CD1c-positive myeloid dendritic cell (primary cell): ENCODE measurements around the gene CELA3B.
"Not testable (repeated sequence)": the region's sequence is repeated elsewhere in the genome, so short reads cannot be mapped to it uniquely, and the experiment has no call there.

Experiments
- DNase-seq: peaks from one replicate; pipeline ENCODE4 v3.0.0-alpha.2; 2016; ENCODE audit errors: extremely low spot score

The CELA3B gene

DNA sequence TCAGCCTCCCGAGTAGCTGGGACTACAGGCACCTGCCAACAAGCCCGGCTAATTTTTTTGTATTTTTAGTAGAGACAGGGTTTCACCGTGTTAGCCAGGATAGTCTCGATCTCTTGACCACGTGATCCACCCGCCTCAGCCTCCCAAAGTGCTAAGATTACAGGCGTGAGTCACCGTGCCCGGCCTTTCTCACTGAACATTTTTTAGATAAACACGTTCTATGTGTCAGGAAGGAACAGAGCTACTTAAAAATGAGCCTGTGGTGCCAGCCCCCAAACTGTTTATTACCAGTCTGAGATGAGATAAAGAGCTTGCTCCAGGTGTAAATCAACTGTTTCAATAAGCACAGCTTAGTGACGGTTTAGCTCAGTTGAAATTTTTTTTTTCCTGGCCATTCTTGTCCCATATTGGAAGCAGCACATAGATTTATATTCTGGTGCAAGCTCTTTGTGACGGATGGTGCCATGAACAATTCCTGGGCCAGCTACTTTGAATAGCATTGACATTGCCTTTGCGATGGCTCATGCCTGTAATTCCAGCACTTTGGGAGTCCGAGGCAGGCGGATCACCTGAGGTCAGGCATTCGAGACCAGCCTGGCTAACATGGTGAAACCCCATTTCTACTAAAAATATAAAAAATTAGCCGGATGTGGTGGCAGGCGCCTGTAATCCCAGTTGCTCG, 33.7 kb upstream of the CELA3B start:
- DNase-seq, result not testable (repeated sequence)

DNA sequence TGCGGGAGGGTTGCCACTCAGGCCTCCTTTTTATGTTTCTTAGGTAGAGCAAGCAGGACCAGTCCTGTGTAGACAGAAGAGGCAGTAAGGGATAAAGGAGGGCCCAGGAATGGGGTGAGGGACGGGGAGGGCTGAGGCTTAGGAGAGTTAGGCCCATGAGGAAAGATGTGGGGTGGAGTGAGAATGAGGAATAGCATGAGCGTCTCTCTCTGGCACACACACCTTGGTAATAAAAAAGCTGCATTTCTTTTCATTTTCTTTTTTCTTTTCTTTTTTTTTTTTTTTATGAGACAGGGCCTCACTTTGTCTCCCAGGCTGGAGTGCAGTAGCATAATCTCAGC, 32.1 kb upstream of the CELA3B start:
- no peak for DNase-seq

DNA sequence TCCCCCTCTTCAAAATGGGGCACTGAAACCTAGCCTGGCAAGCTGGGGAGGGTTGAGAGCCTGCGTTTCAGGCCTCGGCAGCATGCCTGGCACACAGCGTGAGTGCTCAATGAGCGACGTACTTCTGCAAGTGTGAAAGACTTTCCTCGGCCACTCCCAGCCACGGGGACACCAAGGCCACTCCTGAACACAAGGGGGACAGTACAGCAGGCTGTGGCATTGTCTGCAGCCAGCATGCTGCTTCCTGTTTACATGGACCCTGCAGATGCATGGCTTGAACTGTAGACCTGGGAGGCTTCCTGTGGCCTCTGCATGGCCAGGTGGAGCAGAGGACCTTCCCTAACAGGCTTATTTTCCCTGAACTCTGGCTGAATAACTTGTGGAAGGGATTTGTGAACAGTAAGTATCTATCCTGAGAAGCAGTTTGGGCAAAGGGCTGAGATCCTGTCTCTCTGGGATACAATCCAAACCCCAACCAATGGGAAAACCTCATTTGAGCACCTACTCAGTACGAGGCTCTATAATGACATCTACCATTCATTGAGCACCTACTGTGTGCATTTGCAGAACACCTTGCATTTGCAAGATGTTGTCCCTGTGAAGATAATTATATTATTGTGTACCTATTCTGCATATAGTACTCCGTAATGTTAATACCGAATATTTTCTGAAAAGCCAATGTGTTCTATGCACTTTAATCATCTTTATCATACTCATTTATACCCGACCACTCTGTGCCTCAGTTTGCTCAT, 29.8 kb upstream of the CELA3B start:
- DNase-seq, result no peak

DNA sequence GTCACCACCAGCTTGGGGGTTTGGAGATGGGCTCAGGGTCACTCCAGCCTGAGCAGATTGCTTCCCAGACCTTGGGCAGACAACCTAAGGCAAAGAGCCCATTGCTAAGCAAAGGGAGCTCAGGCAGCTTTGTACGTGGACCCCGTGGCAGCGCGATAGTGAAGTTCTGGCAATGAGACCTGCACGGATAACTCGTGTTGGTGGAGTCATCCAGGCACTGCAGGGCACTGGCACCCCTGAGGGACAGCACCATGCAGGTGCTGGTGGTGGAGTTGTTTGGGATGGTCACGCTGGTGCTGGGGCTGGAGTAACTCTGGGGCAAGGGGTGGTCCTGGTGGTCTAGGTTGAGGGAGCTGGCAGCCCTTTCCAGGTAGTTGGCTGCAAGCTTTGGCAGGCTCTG, 26.1 kb upstream of the CELA3B start:
- DNase-seq, result no peak

DNA sequence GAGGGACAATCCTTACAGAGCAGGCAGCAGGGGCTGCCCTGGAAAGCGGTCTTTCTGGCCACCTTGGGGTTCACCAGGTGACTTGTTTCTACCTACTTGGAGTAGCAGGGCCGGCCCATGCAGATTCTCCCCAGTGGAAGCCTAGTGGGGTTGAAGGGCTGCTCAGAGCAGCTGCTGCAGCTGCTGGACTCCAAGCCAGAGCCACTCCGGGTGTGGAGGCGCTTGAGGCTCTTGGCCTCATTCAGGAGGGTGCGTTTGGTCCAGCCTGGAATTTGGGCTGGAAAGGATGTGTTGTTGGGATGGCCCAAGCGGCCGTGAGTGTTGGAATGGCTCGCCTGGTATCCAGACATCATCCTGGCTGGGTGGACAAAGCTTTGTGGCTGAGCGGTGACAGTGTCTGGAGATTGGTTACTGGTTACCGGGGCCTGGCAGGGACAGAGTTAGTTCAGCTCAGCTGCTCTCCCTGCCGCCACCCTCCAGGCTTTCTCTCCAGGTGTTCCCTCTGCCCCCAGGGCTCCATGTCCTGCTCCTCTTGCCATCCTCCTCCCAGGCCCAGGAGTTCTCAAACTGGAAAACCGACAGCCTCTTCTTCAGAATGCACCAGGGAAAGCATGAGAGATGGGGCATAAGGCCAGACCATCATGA, 25.5 kb upstream of the CELA3B start:
- no peak for DNase-seq

DNA sequence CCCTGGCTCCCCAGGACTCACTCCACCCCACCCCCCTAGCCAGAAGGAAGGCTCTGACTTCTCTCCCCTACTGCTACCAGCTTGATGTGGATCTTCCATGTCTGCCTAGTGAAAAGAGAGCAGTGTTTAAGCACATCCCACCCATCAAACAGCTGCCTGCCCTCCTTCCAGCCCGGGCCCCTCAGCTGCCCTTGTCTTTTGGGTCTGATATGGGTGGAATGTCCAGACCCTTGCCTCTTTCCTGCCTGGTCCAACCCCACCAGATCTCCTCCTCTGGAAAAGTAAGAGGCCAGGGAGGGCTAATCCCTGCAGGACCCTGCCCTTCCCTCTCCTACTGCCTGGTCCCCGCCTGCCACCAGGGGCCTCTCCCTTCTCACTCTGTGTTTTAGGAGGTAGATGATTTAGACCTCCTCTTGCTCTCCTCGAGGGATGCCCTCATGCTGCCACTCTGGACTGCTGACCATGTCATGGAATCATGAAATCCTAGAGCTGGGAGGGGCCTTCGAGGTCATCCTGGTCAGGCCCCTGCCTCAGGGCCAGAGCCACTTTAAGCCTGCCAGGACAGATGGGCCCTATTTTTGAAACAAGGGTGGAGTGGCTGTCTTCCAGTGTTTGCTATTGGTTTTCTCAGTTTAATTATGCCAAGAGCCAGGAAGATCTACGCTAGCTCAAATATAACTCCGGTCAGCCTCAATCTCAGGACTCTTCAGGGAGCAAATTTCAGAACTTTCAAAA, 23.9 kb upstream of the CELA3B start:
- no peak for DNase-seq

DNA sequence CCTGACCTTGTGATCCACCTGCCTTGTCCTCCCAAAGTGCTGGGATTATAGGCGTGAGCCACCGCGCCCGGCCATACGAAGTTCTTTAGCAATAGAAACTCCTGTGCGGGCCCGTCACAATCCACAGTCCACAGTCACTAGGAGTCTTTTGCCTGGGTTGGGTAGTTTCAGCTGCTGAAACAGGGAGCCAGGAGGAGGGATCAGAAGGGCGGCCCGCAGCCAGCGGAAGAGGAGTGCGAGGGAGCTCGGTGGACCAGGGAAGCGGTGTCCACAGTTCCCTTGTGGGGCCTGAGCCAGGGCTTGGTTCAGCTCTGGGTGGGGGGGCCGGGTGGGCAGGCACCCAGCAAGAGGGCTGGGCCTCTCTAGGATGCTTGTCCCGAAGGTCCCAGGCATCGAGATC, 21.8 kb upstream of the CELA3B start:
- no peak for DNase-seq

DNA sequence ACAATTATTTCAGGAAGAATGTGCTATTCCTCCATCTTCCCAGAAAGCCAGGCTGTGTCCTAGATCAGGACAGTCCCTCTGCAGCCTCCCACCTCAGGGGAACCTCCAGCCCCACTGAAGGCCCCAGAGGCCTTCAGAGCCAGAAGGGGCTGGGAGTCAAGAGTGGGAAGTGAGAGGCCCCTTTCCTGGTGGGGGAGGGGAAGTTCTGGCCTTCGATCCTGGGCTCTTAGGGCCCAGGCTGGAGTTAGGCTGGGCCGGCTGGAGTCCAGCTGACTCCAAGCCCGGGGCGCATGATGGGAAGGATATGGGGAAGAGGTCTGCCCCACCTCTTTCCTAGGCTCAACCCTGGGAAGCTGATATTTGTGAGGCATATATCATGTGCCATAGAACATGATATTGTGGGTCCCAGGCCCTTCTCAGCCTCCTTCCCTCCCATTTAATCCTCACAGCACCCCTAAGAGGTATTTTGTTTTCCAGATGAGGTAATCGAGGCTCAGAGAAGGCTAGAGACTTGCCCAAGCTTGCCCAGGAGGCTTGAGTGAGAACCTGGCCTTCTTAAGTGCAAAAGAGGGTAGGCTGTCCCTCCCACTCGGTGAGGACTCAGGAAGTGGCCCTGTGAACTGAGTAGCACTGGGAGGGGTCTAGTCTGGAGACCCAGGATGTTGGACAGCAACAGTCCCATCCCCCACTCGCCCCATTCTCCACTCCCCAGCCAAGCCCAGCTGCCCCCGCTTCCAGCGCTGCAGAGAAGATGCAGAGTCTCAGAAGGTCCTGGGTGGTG, 21.1 kb upstream of the CELA3B start:
- DNase-seq, result no peak

DNA sequence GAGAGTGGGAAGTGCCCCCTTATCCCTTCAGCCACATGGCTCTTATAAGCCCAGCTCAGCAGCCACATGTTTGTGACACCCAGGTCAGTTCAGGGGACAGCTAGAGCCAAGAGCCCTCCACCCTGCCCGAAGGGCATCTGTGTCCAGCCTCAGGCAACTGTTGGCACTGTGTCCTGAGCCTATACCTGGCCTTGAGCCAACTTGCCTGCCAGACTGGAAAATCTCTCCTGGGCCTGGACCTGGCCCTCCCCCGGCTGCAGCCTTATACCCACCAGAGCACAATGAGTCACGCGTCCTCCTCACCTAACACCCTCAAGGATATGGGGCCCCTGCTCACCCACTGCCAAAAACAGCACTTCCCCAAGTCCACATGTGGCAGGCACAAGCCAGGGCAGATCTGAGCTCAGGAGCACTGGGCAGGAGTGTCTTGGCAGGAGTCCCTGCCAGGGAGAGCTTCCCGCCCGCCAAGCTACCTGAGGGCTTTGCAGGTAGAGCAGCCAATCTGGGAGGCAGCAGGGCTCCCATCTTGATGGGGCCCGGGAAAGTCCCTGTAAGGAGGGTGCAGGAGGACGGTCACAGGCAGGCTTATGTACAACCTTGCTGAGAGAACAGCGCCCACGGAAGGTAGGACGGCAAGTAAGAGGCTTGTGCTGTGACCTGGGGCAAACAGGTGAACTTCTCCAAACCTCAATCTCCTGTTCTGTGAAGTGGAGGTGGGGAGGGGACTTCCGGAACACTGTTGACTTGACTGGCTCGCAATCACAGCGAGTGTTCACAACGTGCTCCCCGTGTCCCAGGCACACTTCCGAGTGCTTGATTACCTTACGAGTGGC, 19.9 kb upstream of the CELA3B start:
- DNase-seq, result no peak

DNA sequence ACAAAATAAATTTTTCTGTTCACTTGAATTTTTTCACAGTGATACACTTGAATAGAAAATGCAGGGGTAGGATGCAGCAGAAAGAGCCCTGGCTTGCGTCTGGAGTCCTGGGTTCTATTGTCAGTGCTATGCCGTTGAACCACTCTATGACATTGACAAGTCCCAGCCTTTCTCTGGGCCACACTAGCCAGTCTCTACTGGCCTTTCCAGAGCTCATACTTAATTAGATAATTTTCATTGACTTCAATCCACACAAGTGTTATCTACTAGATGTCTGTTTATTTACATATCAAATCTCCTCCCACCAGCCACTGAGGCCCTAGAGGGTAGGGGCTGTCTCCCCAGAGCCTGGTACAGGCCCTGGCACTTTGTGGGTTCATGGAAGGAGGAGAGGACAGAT, 15.5 kb upstream of the CELA3B start:
- DNase-seq, result no peak

DNA sequence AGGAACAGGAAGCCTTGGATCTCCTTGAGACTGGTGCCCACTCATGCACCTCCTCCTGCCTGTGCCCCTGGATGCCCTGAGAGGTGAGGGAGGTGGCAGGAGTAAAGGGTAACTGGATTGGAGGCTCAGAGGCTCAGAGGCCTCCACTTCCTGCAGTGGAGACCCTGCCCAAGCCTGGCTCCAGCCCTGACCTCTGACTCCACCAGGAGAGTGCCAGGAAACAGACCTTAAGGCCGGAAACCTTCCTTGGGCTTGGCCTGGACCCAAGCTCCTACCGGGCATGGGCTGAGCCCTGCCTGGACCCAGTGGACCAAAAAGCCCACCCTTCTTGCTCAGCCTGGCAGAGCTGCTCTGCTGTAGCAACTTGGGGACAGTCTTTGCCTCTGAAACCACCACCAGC, 15.0 kb upstream of the CELA3B start:
- DNase-seq, result no peak

DNA sequence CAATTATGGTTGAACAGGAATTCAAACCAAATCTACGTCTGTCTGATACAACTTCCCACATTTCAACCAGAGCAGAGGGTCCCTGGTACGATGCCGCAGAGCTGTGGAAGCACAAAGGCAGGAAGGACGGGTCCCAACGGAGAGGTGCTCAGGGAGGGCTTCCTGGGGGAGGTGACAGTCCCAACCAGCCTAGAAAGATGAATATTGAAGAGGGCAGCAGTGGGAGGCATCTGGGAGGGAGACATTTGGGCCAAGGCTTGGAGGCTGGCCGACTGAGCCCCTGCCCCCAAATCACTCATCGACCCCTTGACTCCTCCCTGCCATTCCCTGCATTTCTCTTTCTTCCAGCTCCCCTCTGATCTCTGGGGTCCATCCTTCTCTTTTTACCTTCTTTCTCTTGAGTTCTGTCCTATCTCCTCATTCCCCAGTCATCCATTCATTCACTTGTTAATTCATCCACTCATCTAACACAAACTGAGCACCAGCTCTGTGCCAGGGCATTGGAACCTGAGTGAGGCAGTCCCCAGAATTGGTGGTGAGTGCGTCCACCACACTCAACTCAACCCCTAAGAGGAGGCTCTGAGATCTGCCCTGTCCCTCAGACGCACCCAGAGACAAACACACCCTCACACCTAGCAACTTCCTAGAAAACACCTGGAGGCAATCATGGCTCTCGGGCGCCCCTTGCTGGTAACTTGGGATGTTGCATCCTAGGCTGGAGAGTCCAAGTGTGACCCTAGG, 13.2 kb upstream of the CELA3B start:
- peak; percentile 88 for DNase-seq

DNA sequence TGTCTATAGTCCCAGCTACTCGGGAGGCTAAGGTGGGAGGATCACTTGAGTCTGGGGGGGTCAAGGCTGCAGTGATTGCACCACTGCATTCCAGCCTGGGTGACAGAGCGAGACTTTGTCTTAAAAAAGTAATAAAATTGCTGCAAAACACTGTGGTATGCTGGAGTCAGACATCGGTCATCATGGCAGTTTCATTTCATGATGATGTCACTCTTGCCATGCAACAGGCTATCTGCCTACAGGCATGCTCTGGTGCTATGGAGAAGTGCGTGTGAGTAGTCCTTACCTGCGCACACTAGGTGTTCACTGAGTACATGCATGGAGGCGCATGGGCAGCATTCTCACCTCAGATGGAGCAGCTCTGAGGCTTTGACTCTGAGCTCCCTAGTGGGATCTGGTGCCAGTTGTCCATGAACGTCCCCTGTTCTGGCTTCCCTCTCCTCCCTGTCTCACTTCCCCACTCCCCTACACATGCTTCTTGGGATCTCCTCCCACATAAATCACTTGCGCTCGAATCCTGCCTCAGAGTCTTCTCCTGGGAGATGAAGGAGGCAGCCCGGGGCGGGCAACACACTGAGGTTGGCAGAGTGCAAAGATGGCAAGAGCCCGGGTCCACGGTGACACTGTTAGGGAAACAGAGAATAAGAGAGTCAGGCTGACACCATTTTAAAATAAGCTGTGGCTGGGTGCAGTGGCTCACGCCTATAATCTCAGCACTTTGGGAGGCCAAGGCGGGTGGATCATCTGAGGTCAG, 10.4 kb upstream of the CELA3B start:
- DNase-seq, result peak; percentile 43

DNA sequence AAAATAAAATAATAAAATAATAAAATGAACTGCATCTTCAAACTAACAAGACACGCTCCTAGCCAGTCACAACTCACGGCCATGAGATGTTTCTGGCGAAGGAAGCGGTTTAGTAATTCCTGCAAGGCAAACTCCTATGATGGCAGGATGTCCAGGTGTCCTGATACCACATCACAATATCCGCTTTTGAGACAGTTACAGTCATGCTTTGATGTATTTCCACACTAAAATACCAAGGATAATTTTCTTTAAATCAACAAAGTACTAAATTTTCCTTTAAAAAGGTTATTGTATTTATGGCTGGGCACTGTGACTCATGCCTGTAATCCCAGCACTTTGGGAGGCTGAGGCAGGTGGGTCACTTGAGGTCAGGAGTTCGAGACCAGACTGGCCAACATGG, 9.6 kb upstream of the CELA3B start:
- DNase-seq, result not testable (repeated sequence)

DNA sequence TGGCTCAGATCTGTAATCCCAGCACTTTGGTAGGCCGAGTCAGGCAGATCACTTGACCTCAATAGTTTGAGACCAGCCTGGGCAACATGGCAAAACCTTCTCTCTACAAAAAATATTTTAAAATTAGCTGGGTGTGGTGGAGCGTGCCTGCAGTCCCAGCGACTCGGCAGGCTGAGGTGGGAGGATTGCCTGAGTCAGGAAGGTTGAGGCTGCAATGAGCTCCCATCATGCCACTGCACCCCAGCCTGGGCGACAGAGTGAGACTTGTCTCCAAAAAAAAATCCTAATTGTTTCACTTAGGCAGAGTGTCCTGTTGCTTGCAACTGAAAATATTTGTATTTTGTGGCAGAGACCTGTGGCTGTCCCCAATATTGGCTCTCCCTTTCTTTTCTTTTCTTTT, 7.8 kb upstream of the CELA3B start:
- DNase-seq, result not testable (repeated sequence)

DNA sequence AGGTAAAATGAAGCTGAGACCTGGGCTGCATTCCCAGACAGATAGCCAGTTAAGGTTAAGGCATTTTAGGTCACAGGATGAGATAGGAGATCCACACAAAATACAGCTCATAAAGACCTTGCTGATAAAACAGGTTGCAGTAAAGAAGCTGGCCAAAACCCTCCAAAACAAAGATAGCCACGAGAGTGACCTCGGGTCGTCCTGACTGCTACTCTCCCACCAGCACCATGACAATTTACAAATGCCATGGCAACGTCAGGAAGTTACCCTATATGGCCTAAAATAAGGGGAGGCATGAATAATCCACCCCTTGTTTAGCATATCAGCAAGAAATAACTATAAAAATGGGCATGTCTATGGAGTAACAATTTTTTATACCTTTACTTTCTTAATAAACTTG, 6.3 kb upstream of the CELA3B start:
- not testable (repeated sequence) for DNase-seq

DNA sequence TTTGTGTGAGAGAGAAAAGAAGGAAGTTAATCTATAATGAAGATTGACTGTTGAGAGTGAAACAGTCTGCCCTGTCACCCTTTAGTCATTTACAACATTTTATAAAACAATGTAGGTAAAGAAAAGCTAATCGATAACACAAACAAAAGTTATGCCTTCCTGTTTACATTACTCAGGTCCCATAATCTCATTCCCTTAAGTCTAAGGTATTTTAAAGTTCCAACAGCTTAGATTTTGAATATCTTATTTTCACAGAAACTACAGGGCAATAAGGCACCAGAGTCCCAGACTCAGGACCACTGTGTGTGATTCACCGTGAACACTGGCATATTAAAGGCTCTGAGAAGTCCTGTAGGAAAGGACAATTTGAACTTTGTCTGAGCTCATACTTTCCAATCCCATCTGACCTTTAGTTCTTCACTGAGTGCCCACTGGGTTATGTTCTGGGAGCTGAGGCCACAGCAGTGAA, 3.8 kb upstream of the CELA3B start:
- DNase-seq, result not testable (repeated sequence)

DNA sequence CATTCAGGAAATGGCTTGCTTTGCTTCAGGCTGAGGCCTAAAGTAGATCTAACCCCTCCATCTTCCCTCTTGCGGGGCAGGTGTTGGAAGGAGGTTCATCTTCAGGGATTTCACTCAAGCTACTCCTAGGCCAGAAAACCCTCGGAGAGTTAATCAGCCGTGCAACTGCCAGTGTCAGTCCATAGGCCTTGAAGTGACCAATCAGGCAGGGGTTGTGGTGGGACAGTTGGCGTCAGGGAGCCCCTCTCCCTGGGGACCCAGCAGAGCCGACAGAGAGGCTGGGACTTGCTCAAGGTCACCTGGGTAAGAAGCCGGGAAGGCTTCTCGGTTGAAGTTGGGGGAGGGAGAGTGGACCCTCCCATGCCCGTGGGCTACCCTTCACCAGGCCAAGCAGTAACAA, 2.9 kb upstream of the CELA3B start:
- DNase-seq, result not testable (repeated sequence)

DNA sequence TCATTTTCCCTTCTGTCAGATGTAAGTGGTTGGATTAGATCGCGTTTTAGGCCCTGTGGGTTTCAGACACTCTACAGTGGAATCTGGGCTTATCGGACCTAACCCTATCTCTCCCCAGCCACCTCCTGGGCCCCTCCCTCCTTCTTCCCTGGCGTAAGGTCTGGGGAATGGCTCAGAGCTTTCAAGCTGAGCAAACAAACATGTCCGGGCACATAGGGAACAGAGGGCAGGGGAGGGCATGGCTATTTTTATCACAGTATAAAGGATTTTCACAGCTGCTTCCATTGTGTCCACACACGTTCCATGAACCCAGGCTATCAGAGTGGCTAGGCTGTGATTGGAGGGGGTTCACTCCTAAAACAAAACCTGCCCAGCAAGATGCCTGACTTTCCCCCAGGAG, 2.1 kb upstream of the CELA3B start:
- DNase-seq, result not testable (repeated sequence)
